Omental fat pad (tissue), 4 donors: Measurements from ENCODE around the gene TTC39B. TPM values are rescaled to one million over a fixed set of nuclear protein-coding genes. Genes with fewer than 3 reads are reported as not detected.

ENCODE experiments used
- ATAC-seq: fragments of 150-250 bp; one replicate; pipeline ENCODE4 v1.9.1; 2016; ENCODE audit warnings: mild to moderate bottlenecking, moderate library complexity; ENCODE audit not compliant: low FRiP score
- DNase-seq: peaks from one replicate; pipeline ENCODE4 v3.0.0-alpha.2; 2019; ENCODE audit warnings: low spot score
- CTCF ChIP-seq, 3 donors: fragments of 450-650 bp; IDR thresholded peaks; one replicate each; pipeline ENCODE4 v1.5.1; 2016 to 2017; ENCODE audit warnings: antibody characterized with exemption in 3 of 3, mild to moderate bottlenecking in 3 of 3, moderate library complexity in 2 of 3
- small RNA-seq: library from RNA; depleted of rRNA; stranded (forward); fragments of <200 nt; gene quantifications from one replicate; pipeline ENCODE3, GENCODE V24; 2016
- total RNA-seq, 4 donors: library from RNA; depleted of rRNA; stranded (reverse); fragments of >200 nt; gene quantifications; one replicate each; pipeline ENCODE4 v1.1.0, GENCODE V29; 2016

The TTC39B gene
- total RNA-seq, 4 donors from 2014 or later: 3.7 to 12.6 (median 5.3) TPM

GRCh38 chr9:15131094-15131493 is 175.9 kb downstream of the TTC39B start:
- TF ChIP-seq CTCF (IDR thresholded peaks at IDR 0.05): no peak
- no peak for ATAC-seq
- DNase-seq: no peak

- ATAC-seq: no peak
- no peak for TF ChIP-seq CTCF (IDR thresholded peaks at IDR 0.05)
- DNase-seq: no peak
These were observed 179.2 kb downstream of the TTC39B start for GRCh38 chr9:15127831-15128230.

GRCh38 chr9:15121630-15122029 is 185.4 kb downstream of the TTC39B start:
- ATAC-seq: no peak
- no peak for TF ChIP-seq CTCF (IDR thresholded peaks at IDR 0.05)
- no peak for DNase-seq

- DNase-seq (no peak), ATAC-seq (no peak)
- no peak for TF ChIP-seq CTCF (IDR thresholded peaks at IDR 0.05)
These were observed 190.9 kb downstream of the TTC39B start for GRCh38 chr9:15116130-15116580.

DNA sequence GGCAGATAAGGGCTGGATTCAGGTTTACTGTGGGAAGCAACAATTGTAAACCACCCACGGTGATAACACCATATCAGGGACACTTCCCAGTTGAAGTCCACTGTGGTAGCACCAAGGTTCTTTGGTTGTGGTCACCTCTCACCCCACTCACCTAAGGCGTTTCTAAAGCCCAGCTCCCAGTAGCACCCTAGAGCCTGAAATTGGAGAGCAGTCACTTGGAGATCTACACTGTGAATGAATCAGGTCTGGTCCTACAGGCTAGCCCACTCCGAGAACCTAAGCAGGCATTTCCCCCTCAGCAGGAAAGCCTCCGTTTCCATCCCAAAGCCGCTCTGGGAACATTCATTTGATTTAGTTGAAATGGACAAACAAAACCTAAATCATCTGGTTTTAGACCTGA is 191.3 kb downstream of the TTC39B start:
- ATAC-seq: no peak
- no peak for DNase-seq
- no peak for TF ChIP-seq CTCF (IDR thresholded peaks at IDR 0.05)

GRCh38 chr9:15115041-15115440 is 192.0 kb downstream of the TTC39B start:
- DNase-seq (no peak), ATAC-seq (no peak)
- no peak for TF ChIP-seq CTCF (IDR thresholded peaks at IDR 0.05)

Small RNAs within 50 kb of the gene (small RNA-seq; reads per million reads assigned to genes)
- not detected for gene RNU6-559P

Other genes starting within 250 kb of the TTC39B start
- 10 to 100 TPM; 16.9 to 37.7 (median 22.8) TPM for gene SNAPC3, start 115.7 kb upstream of the TTC39B start, total RNA-seq
- gene PSIP1, start 203.8 kb upstream of the TTC39B start, total RNA-seq: 10 to 100 TPM; 18.4 to 59.3 (median 22.6) TPM
- gene CCDC171, start 245.8 kb upstream of the TTC39B start, total RNA-seq: 1 to 10 TPM; 1.1 to 5.0 (median 2.1) TPM